ENCODE results near the gene RGMB. TPM values are rescaled to one million over a fixed set of nuclear protein-coding genes. Genes with fewer than 3 reads are reported as not detected.

Gene RGMB
- total and polyA plus RNA-seq, 2 of the 13 experiments (the other 11 are each of a cell fraction or from before 2014, with no cell fraction given), result 3.0 to 3.8 TPM

GRCh38 chr5:98773464-98774191 is at the start of gene RGMB (continued):
- TF ChIP-seq FOXP4 (CRISPR knock-in tag; IDR thresholded peaks at IDR 0.05) (no peak), RBAK (CRISPR knock-in tag; IDR thresholded peaks at IDR 0.05) (no peak), MED13 (CRISPR knock-in tag; IDR thresholded peaks at IDR 0.05) (no peak), BORCS8-MEF2B (CRISPR knock-in tag; IDR thresholded peaks at IDR 0.05) (no peak), ZGPAT (CRISPR knock-in tag; IDR thresholded peaks at IDR 0.05) (0 out of 2 replicates have a peak, but pooled peaks have one; percentile 4), HDAC1 (CRISPR knock-in tag; IDR thresholded peaks at IDR 0.05) (peak; percentile 62), IKZF4 (CRISPR knock-in tag; IDR thresholded peaks at IDR 0.05; ENCODE audit: borderline replicate concordance, low read depth, not compliant biosample characterization) (peak; percentile 56), ZSCAN22 (CRISPR knock-in tag; IDR thresholded peaks at IDR 0.05) (peak; percentile 14; the same call in 1 of the 2 replicates), TARDBP (CRISPR knock-in tag; IDR thresholded peaks at IDR 0.05) (no peak), ZBTB21 (CRISPR knock-in tag; IDR thresholded peaks at IDR 0.05) (no peak), ARNT2 (CRISPR knock-in tag; IDR thresholded peaks at IDR 0.05; ENCODE audit: low read depth) (no peak), ZBTB20 (CRISPR knock-in tag; IDR thresholded peaks at IDR 0.05; ENCODE audit: borderline replicate concordance, low read depth) (no peak), ZFY (CRISPR knock-in tag; IDR thresholded peaks at IDR 0.05) (peak; percentile 76; the same call in 1 of the 2 replicates), CTCF (CRISPR knock-in tag; IDR thresholded peaks at IDR 0.05) (no peak), ZNF143 (CRISPR knock-in tag; IDR thresholded peaks at IDR 0.05) (no peak), FOXJ3 (CRISPR knock-in tag; IDR thresholded peaks at IDR 0.05; ENCODE audit: borderline replicate concordance) (no peak), NCOA5 (CRISPR knock-in tag; IDR thresholded peaks at IDR 0.05) (no peak), ZNF574 (CRISPR knock-in tag; IDR thresholded peaks at IDR 0.05) (peak; percentile 61), PLRG1 (conservative IDR thresholded peaks at IDR 0.05) (no peak), ZNF10 (CRISPR knock-in tag; IDR thresholded peaks at IDR 0.05; ENCODE audit: borderline replicate concordance, low read depth) (no peak), YEATS4 (CRISPR knock-in tag; IDR thresholded peaks at IDR 0.05; ENCODE audit: borderline replicate concordance) (peak; percentile 44; the same call in 1 of the 2 replicates), SNAPC2 (CRISPR knock-in tag; IDR thresholded peaks at IDR 0.05) (no peak)

Measured in HepG2 (cell line).